GM21390 (cell line): Measurements from ENCODE around the gene ANXA8.
"Not testable (repeated sequence)": the region's sequence is repeated elsewhere in the genome, so short reads cannot be mapped to it uniquely, and the experiment has no call there.

ENCODE experiments used
- ATAC-seq: cut with Tn5 transposase; IDR thresholded peaks from one replicate; pipeline ENCODE4 v1.9.1; 2021; ENCODE audit not compliant: unreplicated experiment

The ANXA8 gene

DNA sequence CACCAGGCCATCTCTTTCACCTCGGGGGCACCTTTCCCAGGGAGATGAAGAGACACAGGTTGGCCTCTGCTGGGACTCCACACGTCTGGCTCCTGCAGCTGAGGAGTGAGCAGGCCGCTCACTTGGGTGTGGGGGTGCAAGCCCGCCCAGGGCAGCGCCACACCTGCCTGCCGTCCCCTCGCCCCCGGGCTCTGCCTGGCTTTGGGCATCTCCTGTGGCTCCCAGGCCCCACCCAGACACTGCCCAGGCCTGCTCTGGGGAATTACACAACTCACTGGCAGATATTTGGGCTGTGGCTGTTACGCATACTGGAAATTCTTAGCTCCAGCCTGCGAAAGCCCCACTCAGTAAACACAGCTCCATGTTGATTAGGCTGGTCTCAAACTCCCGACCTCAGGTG, at the start of gene ANXA8:
ANXA8 (minus strand) TSS at position 193 of the 400 bp plus-strand sequence; CDS start at position 11, 182 bp downstream.
- ATAC-seq, result not testable (repeated sequence)

- not testable (repeated sequence) for ATAC-seq
Observed at GRCh38 chr10:47523475-47523874, 39.6 kb upstream of the ANXA8 start, which contains the start of gene AGAP9. AGAP9 (minus strand) TSS chr10:47523638; CDS start chr10:47523526, 112 bp downstream.

- ATAC-seq, result not testable (repeated sequence)
Observed at GRCh38 chr10:47502313-47502712, 18.4 kb upstream of the ANXA8 start.

DNA sequence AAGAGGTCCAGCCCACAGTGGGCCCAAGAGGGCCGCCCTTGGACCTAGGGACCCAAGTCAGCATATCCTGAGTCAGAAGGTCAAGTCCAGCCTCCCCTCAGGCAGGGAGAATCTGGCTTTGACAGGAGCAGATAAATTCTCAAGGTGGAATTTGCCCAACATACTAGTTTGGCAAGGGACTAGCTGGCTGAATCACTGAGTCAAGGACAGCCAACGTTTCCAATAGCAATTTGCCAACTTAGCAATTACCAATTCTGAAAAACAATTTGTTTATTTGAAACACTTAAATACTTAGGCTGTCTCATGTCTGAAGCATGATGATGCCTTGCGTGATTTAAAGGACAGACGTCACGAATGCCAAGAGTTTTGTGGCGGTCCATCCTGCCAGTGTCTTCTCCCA, 10.3 kb upstream of the ANXA8 start:
- not testable (repeated sequence) for ATAC-seq

DNA sequence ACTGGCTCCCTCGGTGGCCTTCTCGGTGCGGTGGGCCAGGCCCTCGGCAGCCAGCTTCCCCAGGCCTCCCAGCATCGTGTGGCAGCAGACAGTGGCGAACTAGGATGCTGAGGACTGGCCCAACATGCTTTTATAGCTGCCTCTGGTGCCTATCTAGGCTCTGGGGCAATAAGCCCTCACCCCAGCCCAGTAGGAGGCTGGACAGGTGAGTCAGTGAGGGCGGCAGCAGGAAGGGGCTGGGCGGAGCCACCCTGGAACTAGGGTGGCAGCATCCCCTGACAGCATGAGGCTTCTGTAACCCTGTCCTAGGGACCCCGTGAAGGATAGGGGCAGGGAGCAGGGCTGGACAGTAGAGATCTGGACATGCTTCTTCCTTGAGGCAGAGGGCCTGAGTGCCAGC, 7.7 kb upstream of the ANXA8 start, which contains the start of gene FAM25G:
FAM25G (minus strand) TSS at position 101 of the 400 bp plus-strand sequence; CDS start at position 75, 26 bp downstream.
- ATAC-seq, result not testable (repeated sequence)

DNA sequence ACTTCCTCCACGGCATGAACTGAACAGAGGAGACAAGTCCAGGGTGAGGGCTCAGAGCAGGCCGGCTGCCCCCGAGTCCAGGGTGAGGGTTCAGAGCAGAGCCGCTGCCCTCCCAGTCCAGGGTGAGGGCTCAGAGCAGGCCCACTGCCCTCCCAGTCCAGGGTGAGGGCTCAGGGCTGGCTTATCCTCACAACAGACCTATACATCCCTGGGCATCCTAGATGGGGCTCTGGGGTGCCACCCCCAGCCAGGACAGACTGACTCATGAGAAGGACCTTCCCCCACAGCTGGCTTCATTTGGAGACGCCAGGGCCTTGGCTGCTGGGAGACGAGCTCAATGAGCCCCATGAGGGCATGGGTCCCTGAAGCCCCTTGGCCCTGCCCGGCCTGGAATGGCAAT, 5.7 kb upstream of the ANXA8 start:
- not testable (repeated sequence) for ATAC-seq

DNA sequence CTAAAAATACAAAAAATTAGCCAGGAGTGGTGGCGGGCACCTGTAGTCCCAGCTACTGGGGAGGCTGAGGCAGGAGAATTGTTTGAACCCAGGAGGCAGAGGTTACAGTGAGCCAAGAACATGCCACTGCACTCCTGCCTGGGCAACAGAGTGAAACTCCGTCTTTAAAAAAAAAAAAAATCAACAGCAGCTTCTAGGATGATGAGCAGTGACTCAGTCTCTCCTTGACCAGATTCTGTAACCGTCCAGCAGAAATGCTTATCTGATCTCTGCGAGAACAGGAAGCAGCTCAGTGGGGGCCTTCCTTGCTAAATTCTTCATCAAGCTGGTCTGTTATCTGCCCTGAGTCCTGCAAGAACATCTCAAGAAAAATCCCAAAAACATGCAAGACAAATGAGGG, 2.0 kb upstream of the ANXA8 start:
- not testable (repeated sequence) for ATAC-seq

- ATAC-seq, result not testable (repeated sequence)
Observed at GRCh38 chr10:47484786-47485185, 871 bp upstream of the ANXA8 start.

GRCh38 chr10:47482367-47482766, 1.5 kb downstream of the ANXA8 start:
- not testable (repeated sequence) for ATAC-seq

GRCh38 chr10:47481768-47482181, 2.1 kb downstream of the ANXA8 start:
- ATAC-seq, result not testable (repeated sequence)

GRCh38 chr10:47481182-47481766, 2.6 kb downstream of the ANXA8 start:
- not testable (repeated sequence) for ATAC-seq

GRCh38 chr10:47480133-47480532, 3.8 kb downstream of the ANXA8 start:
- not testable (repeated sequence) for ATAC-seq

DNA sequence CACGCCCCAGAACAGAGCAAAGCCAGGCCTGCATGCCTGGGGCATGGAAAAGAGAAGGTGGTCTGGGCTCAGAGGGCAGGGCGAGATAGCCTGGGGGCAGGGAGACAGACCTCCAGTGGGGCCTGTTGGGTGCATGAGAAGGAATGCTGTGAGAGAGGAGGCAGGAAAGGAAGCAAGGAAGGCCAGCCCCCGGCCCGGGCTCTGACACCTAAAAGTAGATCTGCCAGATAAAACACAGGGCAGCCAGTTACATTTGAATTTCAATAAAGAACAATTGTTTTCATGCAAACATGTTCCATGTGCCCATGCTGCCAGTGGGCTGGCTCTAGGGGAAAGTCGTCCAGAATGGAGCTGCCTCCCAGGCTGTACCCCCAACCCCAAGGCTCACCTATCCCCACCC, 5.8 kb downstream of the ANXA8 start:
- not testable (repeated sequence) for ATAC-seq

DNA sequence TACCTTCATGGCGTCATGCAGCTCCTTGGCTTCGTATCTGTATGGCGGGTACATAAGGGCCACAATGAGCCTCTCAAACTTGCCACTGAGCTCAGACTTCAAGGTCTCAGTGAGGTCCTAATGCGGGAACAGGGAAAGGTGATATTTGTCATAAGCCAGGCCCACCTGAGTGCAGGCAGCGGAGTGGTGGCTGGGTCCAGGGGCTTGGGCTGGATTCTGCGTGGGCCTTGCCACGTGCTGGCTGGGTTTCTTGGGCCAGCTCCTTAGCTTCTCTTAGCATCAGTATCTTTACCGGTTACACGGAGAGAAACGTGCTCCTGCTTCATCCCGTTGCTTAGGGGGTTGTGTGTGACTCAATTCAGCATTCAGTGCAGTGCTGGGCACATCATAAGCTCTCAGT, 6.8 kb downstream of the ANXA8 start:
- ATAC-seq, result not testable (repeated sequence)

GRCh38 chr10:47475101-47475500, 8.8 kb downstream of the ANXA8 start:
- ATAC-seq, result not testable (repeated sequence)

GRCh38 chr10:47473516-47473915, 10.4 kb downstream of the ANXA8 start:
- not testable (repeated sequence) for ATAC-seq

GRCh38 chr10:47472647-47473046, 11.3 kb downstream of the ANXA8 start:
- ATAC-seq, result peak; percentile 61

- ATAC-seq, result not testable (repeated sequence)
Observed at GRCh38 chr10:47472072-47472471, 11.8 kb downstream of the ANXA8 start.

DNA sequence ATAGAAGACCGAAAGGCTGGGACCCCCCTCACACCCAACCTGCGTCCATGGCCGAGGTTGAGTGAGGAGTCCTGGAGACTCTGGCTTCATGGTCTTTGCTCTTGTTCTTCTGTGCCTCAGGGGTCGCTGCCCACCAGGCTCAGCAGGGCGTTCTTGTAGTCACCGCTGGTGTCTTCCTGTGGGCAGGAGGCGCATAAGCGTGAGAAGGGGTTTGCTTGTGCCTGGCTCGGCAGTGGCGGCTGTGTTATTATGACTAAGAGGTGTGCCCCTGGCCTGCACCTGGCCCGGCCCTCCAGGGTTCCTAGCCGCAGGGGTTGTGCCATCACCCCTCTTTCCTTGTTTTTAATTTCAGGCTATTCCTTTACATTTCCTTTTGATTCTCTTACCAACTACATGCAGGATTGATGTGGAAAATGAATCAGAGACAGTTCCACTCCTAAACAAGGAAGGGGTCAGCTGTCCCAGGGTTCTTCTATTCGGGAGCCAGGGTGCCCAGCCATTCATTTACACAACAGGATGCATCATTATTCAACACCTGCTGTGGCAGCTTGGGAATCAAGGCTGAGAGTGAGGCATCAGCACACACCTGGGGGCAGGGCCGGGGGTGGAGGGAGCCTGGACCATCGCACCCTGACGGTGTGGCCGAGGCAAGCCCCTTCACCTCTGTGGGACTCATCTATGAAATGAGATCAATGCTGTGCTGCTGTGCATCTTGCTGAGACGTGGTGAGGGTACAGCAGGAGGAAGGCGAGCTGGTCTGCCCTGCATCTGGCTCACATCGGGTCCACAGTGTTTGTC, 15.0 kb downstream of the ANXA8 start:
- not testable (repeated sequence) for ATAC-seq

- ATAC-seq, result not testable (repeated sequence)
Observed at GRCh38 chr10:47467957-47468356, 16.0 kb downstream of the ANXA8 start.

GRCh38 chr10:47467458-47467857, 16.5 kb downstream of the ANXA8 start:
- ATAC-seq, result not testable (repeated sequence)
